ENCODE measurements around the gene CX3CR1. TPM values are rescaled to one million over a fixed set of nuclear protein-coding genes. Genes with fewer than 3 reads are reported as not detected.

Gene CX3CR1
- polyA plus RNA-seq, 1 experiment = not detected

DNA sequence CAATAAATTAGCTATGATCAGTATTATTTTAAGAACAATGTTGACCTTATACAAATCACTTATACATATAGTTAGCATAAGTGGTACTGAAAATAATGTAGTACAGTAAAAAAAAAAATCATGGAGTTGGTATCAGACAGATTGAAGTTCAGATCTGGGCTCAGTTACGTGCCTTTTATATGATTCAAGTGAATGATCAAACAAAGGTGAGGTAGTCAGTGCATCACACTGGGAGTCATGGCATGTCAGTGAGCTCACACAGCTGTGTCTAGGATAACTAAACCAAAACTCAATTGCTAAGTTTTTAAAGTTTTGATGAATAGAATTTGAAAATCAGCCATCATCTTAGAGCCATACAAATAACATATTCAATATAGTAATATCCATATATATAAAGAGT is 38.5 kb upstream of the CX3CR1 start:
- no peak for DNase-seq (ENCODE audit: low read depth, low spot score)

DNA sequence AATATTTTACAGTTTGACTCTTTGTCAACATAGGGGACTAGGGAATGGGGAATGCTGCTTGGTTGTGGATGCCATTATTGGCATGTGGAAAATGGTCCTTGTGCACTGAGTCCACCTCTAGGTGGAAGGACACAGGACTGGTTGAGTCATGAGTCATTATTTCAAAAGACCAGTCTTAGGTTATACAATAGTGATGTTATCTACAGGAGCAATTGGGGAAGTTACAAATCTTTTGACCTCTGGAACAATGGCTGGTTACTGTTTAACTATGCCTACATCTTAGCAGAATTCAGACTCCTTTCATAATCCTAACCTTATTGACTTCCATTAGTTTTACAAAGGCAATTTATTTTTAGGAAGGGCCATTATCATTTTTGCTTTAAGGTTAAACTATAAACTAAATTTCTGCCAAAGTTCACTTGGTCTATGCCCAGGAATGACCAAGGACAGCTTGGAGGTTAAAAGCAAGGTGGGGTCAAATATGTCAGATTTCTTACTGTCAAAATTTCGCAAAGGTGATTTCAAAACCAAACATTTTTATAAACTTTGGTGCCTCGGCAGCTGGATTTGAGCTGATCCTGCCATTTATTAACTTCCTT is 37.8 kb upstream of the CX3CR1 start:
- TF ChIP-seq, protein P1, sequence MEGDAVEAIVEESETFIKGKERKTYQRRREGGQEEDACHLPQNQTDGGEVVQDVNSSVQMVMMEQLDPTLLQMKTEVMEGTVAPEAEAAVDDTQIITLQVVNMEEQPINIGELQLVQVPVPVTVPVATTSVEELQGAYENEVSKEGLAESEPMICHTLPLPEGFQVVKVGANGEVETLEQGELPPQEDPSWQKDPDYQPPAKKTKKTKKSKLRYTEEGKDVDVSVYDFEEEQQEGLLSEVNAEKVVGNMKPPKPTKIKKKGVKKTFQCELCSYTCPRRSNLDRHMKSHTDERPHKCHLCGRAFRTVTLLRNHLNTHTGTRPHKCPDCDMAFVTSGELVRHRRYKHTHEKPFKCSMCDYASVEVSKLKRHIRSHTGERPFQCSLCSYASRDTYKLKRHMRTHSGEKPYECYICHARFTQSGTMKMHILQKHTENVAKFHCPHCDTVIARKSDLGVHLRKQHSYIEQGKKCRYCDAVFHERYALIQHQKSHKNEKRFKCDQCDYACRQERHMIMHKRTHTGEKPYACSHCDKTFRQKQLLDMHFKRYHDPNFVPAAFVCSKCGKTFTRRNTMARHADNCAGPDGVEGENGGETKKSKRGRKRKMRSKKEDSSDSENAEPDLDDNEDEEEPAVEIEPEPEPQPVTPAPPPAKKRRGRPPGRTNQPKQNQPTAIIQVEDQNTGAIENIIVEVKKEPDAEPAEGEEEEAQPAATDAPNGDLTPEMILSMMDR (IDR thresholded peaks at IDR 0.05; ENCODE audit: low read depth, low read length) = no peak
- no peak overlapping the region for H3K4me3 ChIP-seq (ENCODE audit: low read depth, low read length)
- no peaks in the 10 kb centered on the region for H3K27me3 ChIP-seq (ENCODE audit: control insufficient read depth, insufficient read depth, low read length)
- DNase-seq (ENCODE audit: low read depth, low spot score) = no peak
- H3K9me3 ChIP-seq (ENCODE audit: control insufficient read depth, insufficient read depth, low read length) = no peaks in the 10 kb centered on the region
- ChIA-PET CTCF (interaction anchor here (1.0 to 1.4 kb wide), 2 partner anchors 25 to 27 kb away, joined by 3 to 5 read pairs; no protein-coding TSS in a partner anchor), POLR2A (no interaction called here)
- no peak overlapping the region for H3K27ac ChIP-seq (ENCODE audit: low read depth, low read length)

More for the DNA sequence above, 38.5 kb upstream of the CX3CR1 start:
- ChIA-PET CTCF (interaction anchor here (1.0 to 1.5 kb wide), 3 partner anchors 26 to 30 kb away, joined by 3 to 5 read pairs (median 5); no protein-coding TSS in a partner anchor), POLR2A (no interaction called here)
- TF ChIP-seq, protein P1 (IDR thresholded peaks at IDR 0.05; ENCODE audit: low read depth, low read length) = no peak
- no peak overlapping the region for H3K27ac ChIP-seq (ENCODE audit: low read depth, low read length)
- no peaks in the 10 kb centered on the region for H3K9me3 ChIP-seq (ENCODE audit: control insufficient read depth, insufficient read depth, low read length)
- no peaks in the 10 kb centered on the region for H3K27me3 ChIP-seq (ENCODE audit: control insufficient read depth, insufficient read depth, low read length)
- H3K4me3 ChIP-seq (ENCODE audit: low read depth, low read length) = no peak overlapping the region

DNA sequence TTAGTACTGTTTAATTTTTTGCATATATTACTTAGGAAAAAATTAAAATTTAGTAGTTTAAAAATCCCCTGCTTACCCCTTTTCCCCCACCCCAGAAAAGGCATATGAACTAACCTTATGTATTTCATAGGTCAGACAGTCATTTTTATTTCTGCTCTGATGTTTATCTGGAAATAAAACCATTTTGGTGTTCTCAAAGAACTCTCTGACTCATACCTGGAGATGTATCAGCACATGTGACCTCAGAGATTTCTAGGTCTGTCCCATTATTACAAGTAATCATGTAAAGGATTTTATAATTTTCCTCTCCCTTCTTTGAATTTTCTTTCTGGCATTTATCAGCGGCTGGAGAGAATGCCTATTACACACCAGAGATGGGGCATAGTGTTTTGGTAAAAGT is 35.6 kb upstream of the CX3CR1 start:
- ChIA-PET CTCF (interaction anchor here (0.5 to 1.5 kb wide), 2 partner anchors 9 to 27 kb away, joined by 3 to 4 read pairs; no protein-coding TSS in a partner anchor), POLR2A (no interaction called here)
- Histone ChIP-seq H3K27me3 (ENCODE audit: control insufficient read depth, insufficient read depth, low read length) (no peaks in the 10 kb centered on the region), H3K27ac (ENCODE audit: low read depth, low read length) (no peak overlapping the region), H3K4me3 (ENCODE audit: low read depth, low read length) (no peak overlapping the region), H3K9me3 (ENCODE audit: control insufficient read depth, insufficient read depth, low read length) (no peaks in the 10 kb centered on the region)
- TF ChIP-seq, protein P1 (IDR thresholded peaks at IDR 0.05; ENCODE audit: low read depth, low read length) = no peak
- DNase-seq (ENCODE audit: low read depth, low spot score) = no peak

DNA sequence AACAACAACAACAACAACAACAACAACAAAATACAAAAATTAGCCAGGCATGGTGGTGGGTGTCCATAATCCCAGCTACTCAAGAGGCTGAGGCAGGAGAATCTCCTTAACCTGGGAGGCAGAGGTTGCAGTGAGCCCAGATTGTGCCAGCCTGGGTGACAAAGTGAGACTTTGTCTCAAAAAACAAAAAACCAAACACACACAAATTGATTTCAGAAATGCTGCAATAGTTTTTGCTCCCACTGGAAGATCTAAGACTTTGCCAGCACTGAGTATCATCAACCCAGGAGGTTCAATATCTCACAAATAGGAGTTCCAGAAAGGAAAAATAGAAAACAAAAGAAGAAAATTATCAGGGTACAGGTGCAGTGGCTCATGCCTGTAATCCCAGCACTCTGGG is 33.5 kb upstream of the CX3CR1 start:
- no peaks in the 10 kb centered on the region for H3K27me3 ChIP-seq (ENCODE audit: control insufficient read depth, insufficient read depth, low read length)
- H3K4me3 ChIP-seq (ENCODE audit: low read depth, low read length) = no peak overlapping the region
- H3K9me3 ChIP-seq (ENCODE audit: control insufficient read depth, insufficient read depth, low read length) = no peaks in the 10 kb centered on the region
- H3K27ac ChIP-seq (ENCODE audit: low read depth, low read length) = no peak overlapping the region
- no peak for DNase-seq (ENCODE audit: low read depth, low spot score)
- CTCF ChIA-PET = no interaction called here
- TF ChIP-seq, protein P1 (IDR thresholded peaks at IDR 0.05; ENCODE audit: low read depth, low read length) = no peak
- POLR2A ChIA-PET = no interaction called here

DNA sequence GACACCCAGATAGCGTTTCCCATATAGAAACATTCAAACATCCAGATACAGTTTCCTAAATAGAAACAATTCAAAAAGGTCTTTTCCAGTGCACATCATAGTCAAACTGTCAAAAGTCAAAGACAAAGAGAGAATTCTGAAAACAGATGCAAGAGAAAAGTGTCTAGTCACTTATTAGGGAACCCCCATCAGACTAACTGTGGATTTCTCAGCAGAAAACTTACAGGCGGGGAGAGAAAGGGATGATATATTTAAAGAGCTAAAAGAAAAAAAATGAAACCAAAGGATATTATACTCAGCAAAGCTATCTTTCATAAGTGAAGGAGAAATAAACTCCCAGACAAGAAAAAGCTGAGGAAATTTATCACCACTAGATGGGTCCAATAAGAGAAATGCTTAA is 22.3 kb upstream of the CX3CR1 start:
- TF ChIP-seq, protein P1 (IDR thresholded peaks at IDR 0.05; ENCODE audit: low read depth, low read length) = no peak
- ChIA-PET CTCF (interaction anchor here (1.0 to 1.9 kb wide), 2 partner anchors 11 to 14 kb away, joined by 4 to 17 read pairs; no protein-coding TSS in a partner anchor), POLR2A (no interaction called here)
- Histone ChIP-seq H3K9me3 (ENCODE audit: control insufficient read depth, insufficient read depth, low read length) (peaks cover 6% of the 10 kb centered on the region), H3K4me3 (ENCODE audit: low read depth, low read length) (no peak overlapping the region), H3K27ac (ENCODE audit: low read depth, low read length) (no peak overlapping the region), H3K27me3 (ENCODE audit: control insufficient read depth, insufficient read depth, low read length) (no peaks in the 10 kb centered on the region)
- DNase-seq (ENCODE audit: low read depth, low spot score) = no peak

All from AG04450 (cell line).